SU-DHL-6 (cell line): Measurements from ENCODE around the gene TENM4.

Source experiments
- H2AFZ ChIP-seq: fragments of 200-600 bp; sonication (generic); 2 replicates; pipeline ENCODE4 v1.6.1; 2014; ENCODE audit warnings: low read depth, mild to moderate bottlenecking, moderate library complexity, mixed read lengths, antibody characterized with exemption, low read length; ENCODE audit not compliant: severe bottlenecking
- H3F3A ChIP-seq: fragments of 200-600 bp; shearing (Covaris generic); 2 replicates; pipeline ENCODE4 v1.6.0; 2016; ENCODE audit warnings: antibody characterized with exemption, mild to moderate bottlenecking; ENCODE audit not compliant: insufficient read depth
- H3K27ac ChIP-seq: fragments of 200-600 bp; sonication (generic); 2 replicates; pipeline ENCODE4 v1.5.1; 2016; ENCODE audit warnings: low read depth, mild to moderate bottlenecking, low read length, moderate library complexity, mixed read lengths
- H3K27me3 ChIP-seq: fragments of 200-600 bp; sonication (generic), shearing (Covaris generic); 2 replicates; pipeline ENCODE4 v1.6.0; 2014; ENCODE audit warnings: mild to moderate bottlenecking, low read length
- H3K36me3 ChIP-seq: fragments of 200-600 bp; sonication (generic); 2 replicates; pipeline ENCODE4 v1.6.1; 2014; ENCODE audit warnings: mild to moderate bottlenecking, low read length, mixed read lengths
- H3K4me2 ChIP-seq: fragments of 300-600, 200-600 bp; shearing (Covaris generic), sonication (generic); 2 replicates; pipeline ENCODE4 v1.6.0; 2014; ENCODE audit warnings: low read length, low read depth, mild to moderate bottlenecking; ENCODE audit not compliant: poor library complexity, severe bottlenecking
- H3K4me3 ChIP-seq: fragments of 200-600 bp; sonication (generic); 2 replicates; pipeline ENCODE4 v1.5.1; 2014; ENCODE audit warnings: antibody characterized with exemption, low read length, mild to moderate bottlenecking, mixed read lengths; ENCODE audit not compliant: insufficient read depth, poor library complexity, severe bottlenecking
- H3K79me2 ChIP-seq: fragments of 200-600 bp; sonication (generic); 2 replicates; pipeline ENCODE4 v1.6.1; 2014; ENCODE audit warnings: mild to moderate bottlenecking, low read length, moderate library complexity; ENCODE audit not compliant: insufficient read depth
- H3K9ac ChIP-seq: fragments of 200-600 bp; sonication (generic); 2 replicates; pipeline ENCODE4 v1.7.0; 2014; ENCODE audit warnings: mild to moderate bottlenecking, low read length
- H3K9me2 ChIP-seq: fragments of 200-600 bp; sonication (generic); replicated peaks from 2 replicates; pipeline ENCODE4 v1.6.1; 2014; ENCODE audit warnings: low read length; ENCODE audit not compliant: insufficient read depth
- H3K9me3 ChIP-seq: fragments of 200-600 bp; sonication (generic); 2 replicates; pipeline ENCODE4 v1.6.1; 2014; ENCODE audit warnings: low read length, mixed read lengths; ENCODE audit not compliant: insufficient read depth
- H4K20me1 ChIP-seq: fragments of 200-600 bp; sonication (generic); 2 replicates; pipeline ENCODE4 v1.6.1; 2014; ENCODE audit warnings: low read depth, mild to moderate bottlenecking, antibody characterized with exemption, low read length, moderate library complexity, mixed read lengths
- EZH2phosphoT487 ChIP-seq: fragments of 200-600 bp; sonication (generic), shearing (Covaris generic); conservative IDR thresholded peaks from 2 replicates; pipeline ENCODE4 v1.6.1; 2018; ENCODE audit warnings: mild to moderate bottlenecking, antibody characterized with exemption, low read length, moderate library complexity, mixed read lengths
- TF ChIP-seq, protein P1 (sequence below): fragments of 200-600 bp; sonication (generic); IDR thresholded peaks from one replicate; pipeline ENCODE4 v1.5.1; 2017; ENCODE audit warnings: antibody characterized with exemption, mild to moderate bottlenecking, low read length, moderate library complexity; ENCODE audit not compliant: insufficient read depth, poor library complexity, severe bottlenecking

The TENM4 gene

GRCh38 chr11:78694152-78694551 is 746.7 kb downstream of the TENM4 start:
- Histone ChIP-seq H3F3A (no peaks in the 10 kb centered on the region), H3K9me3 (no peaks in the 10 kb centered on the region), H3K27ac (no peak overlapping the region), H4K20me1 (no peaks in the 10 kb centered on the region), H2AFZ (no peak overlapping the region), H3K4me3 (no peak overlapping the region), H3K9ac (no peak overlapping the region), H3K4me2 (no peak overlapping the region), H3K79me2 (no peaks in the 10 kb centered on the region), H3K9me2 (no peaks in the 10 kb centered on the region), H3K27me3 (no peaks in the 10 kb centered on the region), H3K36me3 (no peaks in the 10 kb centered on the region)
- no peak for TF ChIP-seq EZH2phosphoT487
- TF ChIP-seq, protein P1, sequence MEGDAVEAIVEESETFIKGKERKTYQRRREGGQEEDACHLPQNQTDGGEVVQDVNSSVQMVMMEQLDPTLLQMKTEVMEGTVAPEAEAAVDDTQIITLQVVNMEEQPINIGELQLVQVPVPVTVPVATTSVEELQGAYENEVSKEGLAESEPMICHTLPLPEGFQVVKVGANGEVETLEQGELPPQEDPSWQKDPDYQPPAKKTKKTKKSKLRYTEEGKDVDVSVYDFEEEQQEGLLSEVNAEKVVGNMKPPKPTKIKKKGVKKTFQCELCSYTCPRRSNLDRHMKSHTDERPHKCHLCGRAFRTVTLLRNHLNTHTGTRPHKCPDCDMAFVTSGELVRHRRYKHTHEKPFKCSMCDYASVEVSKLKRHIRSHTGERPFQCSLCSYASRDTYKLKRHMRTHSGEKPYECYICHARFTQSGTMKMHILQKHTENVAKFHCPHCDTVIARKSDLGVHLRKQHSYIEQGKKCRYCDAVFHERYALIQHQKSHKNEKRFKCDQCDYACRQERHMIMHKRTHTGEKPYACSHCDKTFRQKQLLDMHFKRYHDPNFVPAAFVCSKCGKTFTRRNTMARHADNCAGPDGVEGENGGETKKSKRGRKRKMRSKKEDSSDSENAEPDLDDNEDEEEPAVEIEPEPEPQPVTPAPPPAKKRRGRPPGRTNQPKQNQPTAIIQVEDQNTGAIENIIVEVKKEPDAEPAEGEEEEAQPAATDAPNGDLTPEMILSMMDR, result no peak

- no peak overlapping the region for H3K27ac ChIP-seq
- H3K9me2 ChIP-seq, result no peaks in the 10 kb centered on the region
- TF ChIP-seq, protein P1, result no peak
- TF ChIP-seq EZH2phosphoT487, result no peak
- H3K27me3 ChIP-seq, result no peaks in the 10 kb centered on the region
- H3K36me3 ChIP-seq, result no peaks in the 10 kb centered on the region
- no peak overlapping the region for H3K4me3 ChIP-seq
- no peak overlapping the region for H3K4me2 ChIP-seq
- no peaks in the 10 kb centered on the region for H4K20me1 ChIP-seq
- no peaks in the 10 kb centered on the region for H3K9me3 ChIP-seq
- no peaks in the 10 kb centered on the region for H3F3A ChIP-seq
- H2AFZ ChIP-seq, result no peak overlapping the region
- H3K79me2 ChIP-seq, result no peaks in the 10 kb centered on the region
- no peak overlapping the region for H3K9ac ChIP-seq
Measured at GRCh38 chr11:78691215-78691614, 749.6 kb downstream of the TENM4 start.

- Histone ChIP-seq H3K27me3 (no peaks in the 10 kb centered on the region), H3F3A (no peaks in the 10 kb centered on the region), H3K36me3 (no peaks in the 10 kb centered on the region), H3K9ac (no peak overlapping the region), H3K9me2 (no peaks in the 10 kb centered on the region), H3K9me3 (no peaks in the 10 kb centered on the region), H2AFZ (no peak overlapping the region), H3K4me2 (no peak overlapping the region), H3K27ac (no peak overlapping the region), H3K4me3 (no peak overlapping the region), H4K20me1 (no peaks in the 10 kb centered on the region), H3K79me2 (no peaks in the 10 kb centered on the region)
- TF ChIP-seq EZH2phosphoT487, result no peak
- TF ChIP-seq, protein P1, result no peak
Measured at GRCh38 chr11:78690352-78690987, 750.4 kb downstream of the TENM4 start.
